Kidney epithelial cell (primary cell): ENCODE data around the gene TMEM63A. TPM values are rescaled to one million over a fixed set of nuclear protein-coding genes. Genes with fewer than 3 reads are reported as not detected.
"Not testable (repeated sequence)": the region's sequence is repeated elsewhere in the genome, so short reads cannot be mapped to it uniquely, and the experiment has no call there.

Experiments used
- DNase-seq: peaks from one replicate; pipeline ENCODE4 v3.0.0-alpha.2; 2010; ENCODE audit warnings: low read depth
- H3K27me3 ChIP-seq: 2 replicates; pipeline ENCODE4 v1.6.0; 2011; ENCODE audit warnings: low read length; ENCODE audit not compliant: control insufficient read depth, insufficient read depth
- H3K36me3 ChIP-seq: 2 replicates; pipeline ENCODE4 v1.5.1; 2011; ENCODE audit warnings: low read length; ENCODE audit not compliant: control insufficient read depth, insufficient read depth
- H3K4me3 ChIP-seq: 2 replicates; pipeline ENCODE4 v1.5.1; 2011; ENCODE audit warnings: low read depth, mild to moderate bottlenecking, control low read depth, low read length
- CTCF ChIP-seq: IDR thresholded peaks from 2 replicates; pipeline ENCODE4 v1.5.1; 2011; ENCODE audit warnings: mild to moderate bottlenecking, moderate library complexity, low read length, control low read depth, inconsistent platforms; ENCODE audit not compliant: insufficient read depth, poor library complexity, severe bottlenecking
- total RNA-seq: library from RNA; depleted of rRNA; stranded (reverse); fragments of >200 nt; gene quantifications from 2 replicates; pipeline ENCODE4 v1.2.3, GENCODE V29; 2015

The TMEM63A gene
- total RNA-seq, result 17.5 and 36.2 TPM in 2 replicates

GRCh38 chr1:225881959-225882693 is at the start of gene TMEM63A:
TSS of gene TMEM63A (minus strand) at chr1:225882380. CDS start at chr1:225877580, 4,800 bp downstream.
- Histone ChIP-seq H3K4me3 (peak within 1 kb of the TSS; percentile 92), H3K36me3 (no peaks in the 10 kb centered on the region), H3K27me3 (no peaks in the 10 kb centered on the region)
- no peak for TF ChIP-seq CTCF
- no peak for DNase-seq

GRCh38 chr1:225931270-225932136 is 49.3 kb upstream of the TMEM63A start:
- Histone ChIP-seq H3K27me3 (no peaks in the 10 kb centered on the region), H3K4me3 (no peak overlapping the region), H3K36me3 (no peaks in the 10 kb centered on the region)
- TF ChIP-seq CTCF, result no peak
- DNase-seq, result no peak

GRCh38 chr1:225930566-225930965 is 48.4 kb upstream of the TMEM63A start:
- no peaks in the 10 kb centered on the region for H3K27me3 ChIP-seq
- H3K36me3 ChIP-seq, result no peaks in the 10 kb centered on the region
- no peak for DNase-seq
- no peak for TF ChIP-seq CTCF
- no peak overlapping the region for H3K4me3 ChIP-seq

GRCh38 chr1:225929462-225929861 is 47.3 kb upstream of the TMEM63A start:
- not testable (repeated sequence) for H3K36me3 ChIP-seq, H3K4me3 ChIP-seq, DNase-seq, H3K27me3 ChIP-seq

DNA sequence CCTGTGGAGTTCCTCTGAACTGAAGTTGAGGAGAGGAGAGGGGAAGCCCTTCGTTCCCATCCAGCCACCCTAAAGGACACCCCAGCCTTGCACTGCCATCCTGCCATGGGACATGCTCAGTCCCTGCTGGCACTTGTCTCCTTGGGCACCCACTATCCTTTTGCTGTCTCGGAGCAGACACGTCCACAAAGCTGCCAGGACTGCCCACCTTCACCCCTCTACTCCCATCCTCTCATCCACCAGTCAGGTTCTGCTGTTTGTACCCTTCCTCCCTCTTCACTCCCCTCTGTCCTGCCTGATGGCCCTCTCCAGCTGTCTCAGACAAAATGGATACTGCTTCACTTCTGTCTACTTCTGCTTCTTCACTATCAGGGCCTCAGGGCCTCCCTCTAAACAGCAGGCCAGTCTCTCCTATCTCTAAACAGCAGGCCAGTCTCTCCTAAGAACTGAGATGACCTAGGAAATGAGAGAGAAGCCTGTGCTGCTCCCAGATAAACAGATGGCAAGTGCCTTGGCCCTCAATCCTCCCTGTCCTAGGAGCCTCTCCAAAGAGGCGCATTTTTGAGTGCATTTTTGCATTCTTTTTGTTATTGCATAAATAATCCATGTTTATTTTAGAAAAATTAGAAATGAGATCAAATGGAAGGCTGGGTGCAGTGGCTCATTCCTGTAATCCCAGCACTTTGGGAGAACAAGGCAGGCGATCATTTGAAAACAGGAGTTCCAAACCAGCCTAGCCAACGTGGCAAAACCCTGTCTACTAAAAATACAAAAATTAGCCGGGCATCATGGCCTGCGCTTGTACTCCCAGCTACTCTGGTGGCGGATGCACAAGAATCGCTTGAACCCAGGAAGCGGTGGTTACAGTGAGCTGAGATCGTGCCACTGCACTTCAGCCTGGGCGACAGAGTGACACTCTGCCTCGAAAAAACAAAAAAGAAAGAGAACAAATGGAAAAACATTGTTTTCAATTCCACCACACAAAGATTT is 46.3 kb upstream of the TMEM63A start:
- Histone ChIP-seq H3K4me3 (no peak overlapping the region), H3K27me3 (no peaks in the 10 kb centered on the region), H3K36me3 (no peaks in the 10 kb centered on the region)
- DNase-seq, result no peak
- TF ChIP-seq CTCF, result no peak
